SU-DHL-6 (cell line): ENCODE measurements around the gene EPHB6.

Source experiments
- EZH2phosphoT487 ChIP-seq: fragments of 200-600 bp; sonication (generic), shearing (Covaris generic); conservative IDR thresholded peaks from 2 replicates; pipeline ENCODE4 v1.6.1; 2018; ENCODE audit warnings: mild to moderate bottlenecking, antibody characterized with exemption, low read length, moderate library complexity, mixed read lengths
- TF ChIP-seq, protein P1 (sequence below): fragments of 200-600 bp; sonication (generic); IDR thresholded peaks from one replicate; pipeline ENCODE4 v1.5.1; 2017; ENCODE audit warnings: antibody characterized with exemption, mild to moderate bottlenecking, low read length, moderate library complexity; ENCODE audit not compliant: insufficient read depth, poor library complexity, severe bottlenecking

DNA sequence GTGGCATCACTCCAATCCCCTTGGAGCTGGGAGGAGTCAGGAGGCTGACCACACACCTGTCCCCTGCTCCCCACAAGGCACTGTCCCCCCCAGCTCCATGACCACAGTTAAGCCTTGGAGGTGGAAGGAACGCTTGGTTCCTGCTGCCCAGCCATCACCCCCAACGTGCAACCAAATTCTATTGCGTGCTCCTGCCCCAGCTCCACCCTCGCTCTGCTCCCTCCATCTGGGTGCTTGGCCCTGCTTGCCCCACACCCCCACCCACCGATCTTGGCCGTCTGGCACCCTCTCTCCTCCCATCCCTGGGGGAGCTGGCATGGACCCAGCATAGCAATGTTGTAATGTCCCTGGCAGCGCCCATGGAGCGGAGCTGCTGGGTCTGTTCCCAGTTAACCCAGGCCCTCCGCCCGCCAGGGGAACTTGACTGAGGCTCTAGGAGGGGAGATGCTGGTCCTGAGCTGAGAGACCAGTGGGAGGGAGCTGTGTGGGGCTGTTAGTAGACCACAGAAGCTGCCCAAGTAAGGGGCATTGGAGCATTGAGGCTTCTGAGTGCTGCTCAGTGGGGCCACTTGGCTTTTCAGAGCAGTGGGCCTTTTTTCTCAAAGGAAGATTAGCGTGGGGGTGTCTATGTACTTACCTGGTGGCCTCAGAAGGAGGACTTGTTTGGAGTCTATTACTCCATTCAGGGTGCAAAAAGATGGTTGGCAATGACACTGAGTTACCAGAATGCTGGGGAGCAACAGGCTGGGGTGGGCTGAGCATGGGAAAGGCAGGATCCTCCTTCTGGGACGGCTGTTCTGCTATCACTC, 1.1 kb downstream of the EPHB6 start:
- TF ChIP-seq, protein P1, sequence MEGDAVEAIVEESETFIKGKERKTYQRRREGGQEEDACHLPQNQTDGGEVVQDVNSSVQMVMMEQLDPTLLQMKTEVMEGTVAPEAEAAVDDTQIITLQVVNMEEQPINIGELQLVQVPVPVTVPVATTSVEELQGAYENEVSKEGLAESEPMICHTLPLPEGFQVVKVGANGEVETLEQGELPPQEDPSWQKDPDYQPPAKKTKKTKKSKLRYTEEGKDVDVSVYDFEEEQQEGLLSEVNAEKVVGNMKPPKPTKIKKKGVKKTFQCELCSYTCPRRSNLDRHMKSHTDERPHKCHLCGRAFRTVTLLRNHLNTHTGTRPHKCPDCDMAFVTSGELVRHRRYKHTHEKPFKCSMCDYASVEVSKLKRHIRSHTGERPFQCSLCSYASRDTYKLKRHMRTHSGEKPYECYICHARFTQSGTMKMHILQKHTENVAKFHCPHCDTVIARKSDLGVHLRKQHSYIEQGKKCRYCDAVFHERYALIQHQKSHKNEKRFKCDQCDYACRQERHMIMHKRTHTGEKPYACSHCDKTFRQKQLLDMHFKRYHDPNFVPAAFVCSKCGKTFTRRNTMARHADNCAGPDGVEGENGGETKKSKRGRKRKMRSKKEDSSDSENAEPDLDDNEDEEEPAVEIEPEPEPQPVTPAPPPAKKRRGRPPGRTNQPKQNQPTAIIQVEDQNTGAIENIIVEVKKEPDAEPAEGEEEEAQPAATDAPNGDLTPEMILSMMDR, result no peak
- no peak for TF ChIP-seq EZH2phosphoT487
